Ascending aorta (tissue), 2 donors: ENCODE results near the gene SOAT1. TPM values are rescaled to one million over a fixed set of nuclear protein-coding genes. Genes with fewer than 3 reads are reported as not detected.
A peak's percentile ranks its signal among the peaks of the same experiment; 100 is the strongest.
"Not testable (repeated sequence)": the region's sequence is repeated elsewhere in the genome, so short reads cannot be mapped to it uniquely, and the experiment has no call there.

Source experiments
- DNase-seq, 2 donors: peaks; one replicate each; pipeline ENCODE4 v3.0.0-alpha.2; 2019; ENCODE audit warnings: low spot score in 2 of 2
- H3K27ac ChIP-seq, 2 donors: fragments of 200-600 bp; sonication (generic); one replicate each; pipeline ENCODE4 v1.5.1; 2016 to 2017; ENCODE audit warnings: mild to moderate bottlenecking in 1 of 2
- H3K27me3 ChIP-seq: fragments of 200-600 bp; sonication (generic); one replicate; pipeline ENCODE4 v1.5.1; 2017
- H3K36me3 ChIP-seq, 2 donors: fragments of 200-600 bp; sonication (generic); one replicate each; pipeline ENCODE4 v1.5.1; 2016
- H3K4me1 ChIP-seq, 2 donors: fragments of 200-600 bp; sonication (generic); one replicate each; pipeline ENCODE4 v1.5.1; 2016 to 2017; ENCODE audit warnings: mild to moderate bottlenecking in 1 of 2
- H3K4me3 ChIP-seq, 2 donors: fragments of 200-600 bp; sonication (generic); one replicate each; pipeline ENCODE4 v1.5.1; 2016 to 2017; ENCODE audit warnings: mild to moderate bottlenecking in 1 of 2
- H3K9me3 ChIP-seq, 2 donors: fragments of 200-600 bp; sonication (generic); one replicate each; pipeline ENCODE4 v1.5.1; 2016
- intact Hi-C: fragments of 100-400 bp; cut with DNase I; formaldehyde crosslinking; loops from one replicate; pipeline ENCODE4 v1.15.1; 2023
- total RNA-seq: library from RNA; depleted of rRNA; stranded (reverse); fragments of >200 nt; gene quantifications from one replicate; pipeline ENCODE4 v1.1.0, GENCODE V29; 2016
- TF ChIP-seq, protein P1 (sequence below), 3 experiments: fragments of 200-600 bp in 2 of 3; fragments of 450-650 bp in 1 of 3; sonication (generic) in 2 of 3; IDR thresholded peaks; one replicate each; pipeline ENCODE4 v1.5.1; 2016 to 2019; ENCODE audit warnings: antibody characterized with exemption in 3 of 3, mild to moderate bottlenecking in 1 of 3, moderate library complexity in 1 of 3

SOAT1 gene
- 10.6 TPM for total RNA-seq

DNA sequence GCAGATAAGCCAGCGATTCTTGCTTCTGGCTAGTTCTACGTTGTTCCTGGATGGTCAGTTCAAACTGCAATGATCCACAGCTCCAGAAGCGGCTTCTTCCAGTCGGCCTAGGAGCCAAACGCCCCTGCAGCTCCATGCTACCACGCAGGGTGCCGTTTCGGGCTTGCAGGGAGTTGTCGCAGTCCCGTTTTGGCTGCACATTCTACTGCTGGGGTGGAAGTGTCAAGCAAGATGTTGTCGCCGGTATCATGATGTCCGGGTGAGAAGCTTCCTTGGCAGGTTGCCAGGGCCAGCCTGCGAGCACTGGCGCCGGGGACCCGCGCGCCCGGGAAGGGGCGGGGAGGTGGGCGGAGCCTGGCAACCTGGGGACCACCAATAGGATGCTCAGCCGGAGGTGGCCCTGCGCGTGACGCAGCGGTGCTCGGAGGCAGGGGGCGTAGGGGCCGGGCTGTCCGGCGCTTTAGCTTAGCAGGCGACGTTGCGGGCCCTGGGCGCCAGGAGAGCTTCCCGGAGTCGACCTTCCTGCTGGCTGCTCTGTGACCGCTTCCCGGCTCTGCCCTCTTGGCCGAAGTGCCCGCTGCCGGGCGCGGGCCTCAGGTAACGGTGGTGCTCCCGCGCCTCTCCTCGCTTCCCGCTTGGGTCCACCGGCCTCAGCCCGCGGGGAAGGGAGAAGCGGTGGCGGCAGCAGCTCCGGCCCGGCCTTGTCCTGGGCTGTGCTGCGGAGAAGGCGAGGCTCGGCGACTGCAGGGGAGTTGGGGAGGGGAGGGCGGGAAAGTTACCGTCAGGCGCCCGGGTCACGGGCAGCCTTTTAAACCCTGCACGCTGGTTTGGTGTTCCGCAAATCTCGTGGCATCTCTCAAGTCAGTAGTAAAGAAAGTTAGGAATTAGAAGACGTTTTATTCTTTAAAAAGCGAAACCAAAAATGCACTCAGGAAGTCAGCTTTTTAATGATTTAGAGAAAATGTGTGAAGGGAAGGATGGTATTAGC, at the start of gene SOAT1:
TSS of gene SOAT1 (plus strand) at position 458 of the 988 bp plus-strand sequence. CDS start 8,888 bp downstream, outside the sequence.
- peak; percentile 76 to 96 for DNase-seq
- peaks cover 3 to 10% of the 10 kb centered on the region in 2 donors for H3K4me1 ChIP-seq
- TF ChIP-seq, protein P1, sequence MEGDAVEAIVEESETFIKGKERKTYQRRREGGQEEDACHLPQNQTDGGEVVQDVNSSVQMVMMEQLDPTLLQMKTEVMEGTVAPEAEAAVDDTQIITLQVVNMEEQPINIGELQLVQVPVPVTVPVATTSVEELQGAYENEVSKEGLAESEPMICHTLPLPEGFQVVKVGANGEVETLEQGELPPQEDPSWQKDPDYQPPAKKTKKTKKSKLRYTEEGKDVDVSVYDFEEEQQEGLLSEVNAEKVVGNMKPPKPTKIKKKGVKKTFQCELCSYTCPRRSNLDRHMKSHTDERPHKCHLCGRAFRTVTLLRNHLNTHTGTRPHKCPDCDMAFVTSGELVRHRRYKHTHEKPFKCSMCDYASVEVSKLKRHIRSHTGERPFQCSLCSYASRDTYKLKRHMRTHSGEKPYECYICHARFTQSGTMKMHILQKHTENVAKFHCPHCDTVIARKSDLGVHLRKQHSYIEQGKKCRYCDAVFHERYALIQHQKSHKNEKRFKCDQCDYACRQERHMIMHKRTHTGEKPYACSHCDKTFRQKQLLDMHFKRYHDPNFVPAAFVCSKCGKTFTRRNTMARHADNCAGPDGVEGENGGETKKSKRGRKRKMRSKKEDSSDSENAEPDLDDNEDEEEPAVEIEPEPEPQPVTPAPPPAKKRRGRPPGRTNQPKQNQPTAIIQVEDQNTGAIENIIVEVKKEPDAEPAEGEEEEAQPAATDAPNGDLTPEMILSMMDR (IDR thresholded peaks at IDR 0.05): peak in 1 of 3 experiments; percentile 10
- H3K36me3 ChIP-seq: no peaks in the 10 kb centered on the region
- intact Hi-C loops: loop anchor here (1.0 to 10.0 kb wide), 6 partner anchors 41 to 591 kb away; partner anchors contain the start of genes ABL2, AXDND1, FAM20B and TOR1AIP1
- no peaks in the 10 kb centered on the region for H3K9me3 ChIP-seq
- H3K27me3 ChIP-seq: no peaks in the 10 kb centered on the region
- H3K27ac ChIP-seq: peak within 1 kb of the TSS; percentile 93 to 97
- peak within 1 kb of the TSS; percentile 88 to 94 for H3K4me3 ChIP-seq

DNA sequence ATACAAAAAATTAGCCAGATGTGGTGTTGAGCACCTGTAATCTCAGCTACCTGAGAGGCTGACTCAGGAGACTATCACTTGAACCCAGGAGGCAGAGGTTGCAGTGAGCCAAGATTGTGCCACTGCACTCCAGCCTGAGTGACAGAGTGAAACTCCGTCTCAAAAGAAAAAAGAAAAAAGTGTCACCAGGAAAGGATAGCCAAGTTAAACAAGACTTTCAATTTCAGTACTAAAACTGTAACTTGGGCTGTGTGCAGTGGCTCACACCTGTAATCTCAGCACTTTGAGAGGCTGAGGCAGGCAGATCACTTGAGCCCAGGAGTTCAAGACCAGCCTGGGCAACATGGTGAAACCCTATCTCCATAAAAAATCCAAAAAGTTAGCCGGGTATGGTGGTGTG, 48.2 kb upstream of the SOAT1 start:
- H3K36me3 ChIP-seq, intact Hi-C loops, DNase-seq, H3K4me3 ChIP-seq, H3K27ac ChIP-seq, H3K27me3 ChIP-seq, H3K4me1 ChIP-seq, H3K9me3 ChIP-seq: not testable (repeated sequence)

- Histone ChIP-seq H3K27me3 (no peaks in the 10 kb centered on the region), H3K36me3 (no peaks in the 10 kb centered on the region), H3K27ac (no peak overlapping the region), H3K4me3 (no peak overlapping the region), H3K4me1 (no peaks in the 10 kb centered on the region), H3K9me3 (no peaks in the 10 kb centered on the region)
- no peak for DNase-seq
- TF ChIP-seq, protein P1 (IDR thresholded peaks at IDR 0.05): no peak
- intact Hi-C loops: no loop called here
Measured at GRCh38 chr1:179247923-179248322, 45.7 kb upstream of the SOAT1 start.

DNA sequence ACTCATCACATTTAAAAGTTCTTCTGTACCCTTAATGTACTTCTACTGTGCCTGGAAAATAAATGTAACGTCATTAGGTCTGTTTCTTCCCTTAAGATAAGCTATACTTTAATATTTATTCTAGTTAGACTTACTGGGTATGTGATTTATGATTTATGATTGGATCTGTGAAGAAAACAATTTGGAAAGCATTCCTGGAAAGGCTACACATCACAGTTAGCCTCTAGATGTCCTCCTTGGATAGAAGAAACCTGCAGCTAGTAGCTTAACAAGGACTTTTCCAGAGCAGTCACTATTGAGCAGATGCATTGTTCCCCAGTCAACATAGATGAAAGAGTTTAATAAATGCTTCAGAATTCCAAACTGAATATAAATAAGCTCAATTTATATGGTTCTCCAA, 41.9 kb upstream of the SOAT1 start:
- TF ChIP-seq, protein P1 (IDR thresholded peaks at IDR 0.05): peak in 1 of 3 experiments; percentile 39
- intact Hi-C loops: loop anchor here (5.0 kb wide), 1 partner anchor 41 kb away; the partner anchor contains the start of gene SOAT1

GRCh38 chr1:179252606-179253005, 41.0 kb upstream of the SOAT1 start:
- intact Hi-C loops: loop anchor here (5.0 kb wide), 1 partner anchor 40 kb away; the partner anchor contains the start of gene SOAT1
- TF ChIP-seq, protein P1 (IDR thresholded peaks at IDR 0.05): no peak
- Histone ChIP-seq H3K27me3 (no peaks in the 10 kb centered on the region), H3K27ac (no peak overlapping the region), H3K9me3 (no peaks in the 10 kb centered on the region), H3K36me3 (no peaks in the 10 kb centered on the region), H3K4me1 (no peaks in the 10 kb centered on the region), H3K4me3 (no peak overlapping the region)
- DNase-seq: no peak

More for the DNA sequence above, 41.9 kb upstream of the SOAT1 start:
- H3K9me3 ChIP-seq: no peaks in the 10 kb centered on the region
- H3K27me3 ChIP-seq: no peaks in the 10 kb centered on the region
- H3K4me3 ChIP-seq: no peak overlapping the region
- no peaks in the 10 kb centered on the region for H3K4me1 ChIP-seq
- H3K36me3 ChIP-seq: no peaks in the 10 kb centered on the region
- no peak overlapping the region for H3K27ac ChIP-seq
- DNase-seq: no peak
